ENCODE data around the gene PAX8. TPM values are rescaled to one million over a fixed set of nuclear protein-coding genes. Genes with fewer than 3 reads are reported as not detected.

PAX8 gene
- total and polyA plus RNA-seq, 2 donors (not counting 1 experiment from before 2014, with no cell fraction given): 0.45 to 0.64 TPM

- Histone ChIP-seq H2AFZ (ENCODE audit: insufficient read depth, low read depth, low read length, poor library complexity, severe bottlenecking) (no peak overlapping the region), H3K4me2 (replicated peaks; ENCODE audit: low read depth, low read length, poor library complexity, severe bottlenecking) (peak overlapping the region; percentile 61), H3K9ac (ENCODE audit: low read length) (peak overlapping the region; percentile 21), H3K27me3 (replicated peaks in 1 of 4; ENCODE audit: control extremely low read depth in 1 of 4, control insufficient read depth in 3 of 4, insufficient read depth in 4 of 4, low read length in 3 of 4) (no peaks in the 10 kb centered on the region), H3K4me3 (ENCODE audit: control extremely low read depth in 1 of 5, extremely low read depth in 1 of 5, insufficient read depth in 1 of 5, low read depth in 2 of 5, low read length in 4 of 5) (no peak overlapping the region), H3K79me2 (ENCODE audit: control insufficient read depth, insufficient read depth, low read length) (peaks cover 100% of the 10 kb centered on the region), H3K4me1 (ENCODE audit: control insufficient read depth in 2 of 2, insufficient read depth in 2 of 2, low read length in 2 of 2) (peaks cover 72 to 91% of the 10 kb centered on the region in 2 donors), H3K27ac (ENCODE audit: low read length in 2 of 2) (peak overlapping the region; percentile 19 to 73), H3K9me3 (ENCODE audit: control extremely low read depth in 1 of 3, control insufficient read depth in 2 of 3, insufficient read depth in 1 of 3, low read length in 2 of 3) (no peaks in the 10 kb centered on the region), H3K36me3 (replicated peaks in 1 of 2; ENCODE audit: control extremely low read depth in 1 of 2, control insufficient read depth in 1 of 2, extremely low read depth in 1 of 2, insufficient read depth in 2 of 2, low read length in 1 of 2) (peaks cover 0 to 94% of the 10 kb centered on the region in 2 experiments), H4K20me1 (ENCODE audit: control insufficient read depth, insufficient read depth, low read length, poor library complexity, severe bottlenecking) (peaks cover 100% of the 10 kb centered on the region)
- no peaks in the 10 kb centered on the region for H3K9me3 Mint-ChIP-seq (ENCODE audit: insufficient read depth)
- intact Hi-C loops (cut with micrococcal nuclease): no loop called here
- peak overlapping the region; percentile 90 for H3K27ac Mint-ChIP-seq
- 31% methylated on average over 7 of the region's 8 CpGs for WGBS (ENCODE audit: insufficient coverage)
- no peaks in the 10 kb centered on the region for H3K27me3 Mint-ChIP-seq
- peak overlapping the region; percentile 49 for H3K4me3 Mint-ChIP-seq
- DNase-seq (no peak), ATAC-seq (ENCODE audit: low read depth) (peak; percentile 37)
- peaks cover 90% of the 10 kb centered on the region for H3K4me1 Mint-ChIP-seq
- CTCF ChIA-PET: interaction anchor here (1.0 to 18.3 kb wide), 9 partner anchors 9 to 101 kb away, joined by 3 to 327 read pairs (median 7); no protein-coding TSS in a partner anchor
- TF ChIP-seq EZH2 (IDR thresholded peaks at IDR 0.05; ENCODE audit: borderline replicate concordance, insufficient read depth, low read depth, low read length, poor library complexity, severe bottlenecking) (no peak), CTCF (IDR thresholded peaks at IDR 0.05) (no peak)
- POLR2A ChIA-PET: interaction anchor here (0.8 to 1.9 kb wide), 2 partner anchors 9 to 17 kb away, joined by 4 to 6 read pairs; no protein-coding TSS in a partner anchor
These were observed 97.3 kb downstream of the PAX8 start for GRCh38 chr2:113181258-113182051.
